ENCODE results near the gene JMJD1C.

- TF ChIP-seq, protein P1, sequence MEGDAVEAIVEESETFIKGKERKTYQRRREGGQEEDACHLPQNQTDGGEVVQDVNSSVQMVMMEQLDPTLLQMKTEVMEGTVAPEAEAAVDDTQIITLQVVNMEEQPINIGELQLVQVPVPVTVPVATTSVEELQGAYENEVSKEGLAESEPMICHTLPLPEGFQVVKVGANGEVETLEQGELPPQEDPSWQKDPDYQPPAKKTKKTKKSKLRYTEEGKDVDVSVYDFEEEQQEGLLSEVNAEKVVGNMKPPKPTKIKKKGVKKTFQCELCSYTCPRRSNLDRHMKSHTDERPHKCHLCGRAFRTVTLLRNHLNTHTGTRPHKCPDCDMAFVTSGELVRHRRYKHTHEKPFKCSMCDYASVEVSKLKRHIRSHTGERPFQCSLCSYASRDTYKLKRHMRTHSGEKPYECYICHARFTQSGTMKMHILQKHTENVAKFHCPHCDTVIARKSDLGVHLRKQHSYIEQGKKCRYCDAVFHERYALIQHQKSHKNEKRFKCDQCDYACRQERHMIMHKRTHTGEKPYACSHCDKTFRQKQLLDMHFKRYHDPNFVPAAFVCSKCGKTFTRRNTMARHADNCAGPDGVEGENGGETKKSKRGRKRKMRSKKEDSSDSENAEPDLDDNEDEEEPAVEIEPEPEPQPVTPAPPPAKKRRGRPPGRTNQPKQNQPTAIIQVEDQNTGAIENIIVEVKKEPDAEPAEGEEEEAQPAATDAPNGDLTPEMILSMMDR (IDR thresholded peaks at IDR 0.05): no peak
- no peak for TF ChIP-seq POLR2A (IDR thresholded peaks at IDR 0.05)
These were observed 96.1 kb downstream of the JMJD1C start for GRCh38 chr10:63369711-63370110.
